Adrenal gland (tissue), 12 donors: Measurements from ENCODE around the gene PCNX4. TPM values are rescaled to one million over a fixed set of nuclear protein-coding genes. Genes with fewer than 3 reads are reported as not detected.

ENCODE experiments used
- DNase-seq, 7 donors: peaks; one replicate each; pipeline ENCODE4 v3.0.0-alpha.2; 2019 to 2020
- H3K27ac ChIP-seq, 5 donors: fragments of 200-600 bp; sonication (generic) in 4 of 5; 1 replicate in 3 of 5; 2 replicates in 2 of 5; pipeline versions ENCODE4 v1.5.1 to v1.8.0; 2016 to 2020; ENCODE audit warnings: mild to moderate bottlenecking in 1 of 5
- H3K27me3 ChIP-seq: fragments of 200-600 bp; 2 replicates; pipeline ENCODE4 v1.8.0; 2021
- H3K36me3 ChIP-seq, 2 donors: fragments of 200-600 bp; replicated peaks in 1 of 2; 1 replicate in 1 of 2; 2 replicates in 1 of 2; pipeline versions ENCODE4 v1.5.1 to v1.8.0; 2018 to 2022
- H3K4me1 ChIP-seq, 2 donors: fragments of 200-600 bp; replicated peaks in 1 of 2; 1 replicate in 1 of 2; 2 replicates in 1 of 2; pipeline versions ENCODE4 v1.5.1 to v1.8.0; 2018 to 2021
- H3K4me3 ChIP-seq, 4 donors: fragments of 200-600 bp; sonication (generic) in 3 of 4; one replicate each; pipeline ENCODE4 v1.5.1; 2016 to 2018
- H3K9me3 ChIP-seq, 3 donors: fragments of 200-600 bp; sonication (generic) in 1 of 3; replicated peaks in 1 of 3; 1 replicate in 2 of 3; 2 replicates in 1 of 3; pipeline versions ENCODE4 v1.5.1 to v1.8.0; 2016 to 2021
- CTCF ChIP-seq, 6 experiments: fragments of 450-650 bp in 4 of 6; fragments of 200-600 bp in 2 of 6; sonication (generic) in 1 of 6; IDR thresholded peaks; 1 replicate in 5 of 6; 2 replicates in 1 of 6; pipeline versions ENCODE4 v1.5.1 to v1.8.0; 2016 to 2021; ENCODE audit warnings: antibody characterized with exemption in 6 of 6, mild to moderate bottlenecking in 2 of 6, moderate library complexity in 1 of 6
- POLR2A ChIP-seq, 2 donors: fragments of 450-650 bp; IDR thresholded peaks; one replicate each; pipeline ENCODE4 v1.6.1; 2017; ENCODE audit warnings: antibody characterized with exemption in 2 of 2, mild to moderate bottlenecking in 2 of 2, moderate library complexity in 1 of 2
- WGBS, 4 donors: extraction: QIAGEN DNeasy Blood & Tissue Kit in 2 of 4; methylation state at CpG; one replicate each; pipeline versions ENCODE4 v1.1.5 to v1.1.7; 2013 to 2017; 5-methylcytosine and 5-hydroxymethylcytosine counted together
- intact Hi-C, 2 donors: fragments of 100-400 bp; cut with DNase I; formaldehyde crosslinking; loops; one replicate each; pipeline versions ENCODE4 v1.14.1 to v1.15.0; 2022 to 2023
- polyA plus RNA-seq, 3 donors: library from polyadenylated mRNA; stranded (reverse); fragments of 200-250 nt in 2 of 3; fragments of 350-450 nt in 1 of 3; fragmentation: Illumina TruSeq in 1 of 3; extraction: RNeasy Lipid Tissue Mini Kit (QIAGEN cat#74804) in 1 of 3; gene quantifications; one replicate each; pipeline ENCODE4 v1.2.3, GENCODE V29; 2013 to 2014
- total RNA-seq, 9 donors: library from RNA; depleted of rRNA in 4 of 9; stranded (reverse); fragments of >200 nt in 4 of 9; fragments of 120-200 nt in 1 of 9; fragmentation: NEBNext Ultra II Directional in 1 of 9; extraction: Animal tissue kit (Norgen Biotek cat#: 25700) in 1 of 9; gene quantifications; one replicate each; pipeline versions ENCODE4 v1.1.0 to v1.2.4, GENCODE V29; 2013 to 2023
- donor health status: healthy with polysubstance abuse.
- donor health status: Bipolar disorder and iron deficiency.
- donor health status: DM: yes; HTN: yes; CAD: no.
- donor health status: DM: no; HTN: no; CAD: no.
- donor health status: DM: no; HTN: no; CAD: no.
- donor health status: DM: yes; HTN: yes; CAD: no.

PCNX4 gene
- total and polyA plus RNA-seq, 12 donors, result 24.9 to 204 (median 58.1) TPM

GRCh38 chr14:60195179-60195810, 103.6 kb downstream of the PCNX4 start:
- Histone ChIP-seq H3K27ac (no peak overlapping the region), H3K36me3 (no peaks in the 10 kb centered on the region), H3K4me1 (no peaks in the 10 kb centered on the region), H3K9me3 (no peaks in the 10 kb centered on the region), H3K27me3 (no peaks in the 10 kb centered on the region), H3K4me3 (no peak overlapping the region)
- DNase-seq, result no peak
- TF ChIP-seq CTCF (IDR thresholded peaks at IDR 0.05) (no peak), POLR2A (IDR thresholded peaks at IDR 0.05) (no peak)
- intact Hi-C loops, result no loop called here
- 86 to 94% (median 90%) methylated on average over 5 of the region's 5 CpGs for WGBS, 4 donors

- 43 to 52% (median 50%) methylated on average over 2 of the region's 2 CpGs for WGBS, 4 donors
- Histone ChIP-seq H3K4me1 (no peaks in the 10 kb centered on the region), H3K36me3 (no peaks in the 10 kb centered on the region), H3K4me3 (no peak overlapping the region), H3K27ac (no peak overlapping the region), H3K9me3 (no peaks in the 10 kb centered on the region), H3K27me3 (no peaks in the 10 kb centered on the region)
- TF ChIP-seq CTCF (IDR thresholded peaks at IDR 0.05) (no peak), POLR2A (IDR thresholded peaks at IDR 0.05) (no peak)
- intact Hi-C loops, result no loop called here
- DNase-seq, result no peak
Measured at GRCh38 chr14:60196291-60196690, 104.6 kb downstream of the PCNX4 start.

DNA sequence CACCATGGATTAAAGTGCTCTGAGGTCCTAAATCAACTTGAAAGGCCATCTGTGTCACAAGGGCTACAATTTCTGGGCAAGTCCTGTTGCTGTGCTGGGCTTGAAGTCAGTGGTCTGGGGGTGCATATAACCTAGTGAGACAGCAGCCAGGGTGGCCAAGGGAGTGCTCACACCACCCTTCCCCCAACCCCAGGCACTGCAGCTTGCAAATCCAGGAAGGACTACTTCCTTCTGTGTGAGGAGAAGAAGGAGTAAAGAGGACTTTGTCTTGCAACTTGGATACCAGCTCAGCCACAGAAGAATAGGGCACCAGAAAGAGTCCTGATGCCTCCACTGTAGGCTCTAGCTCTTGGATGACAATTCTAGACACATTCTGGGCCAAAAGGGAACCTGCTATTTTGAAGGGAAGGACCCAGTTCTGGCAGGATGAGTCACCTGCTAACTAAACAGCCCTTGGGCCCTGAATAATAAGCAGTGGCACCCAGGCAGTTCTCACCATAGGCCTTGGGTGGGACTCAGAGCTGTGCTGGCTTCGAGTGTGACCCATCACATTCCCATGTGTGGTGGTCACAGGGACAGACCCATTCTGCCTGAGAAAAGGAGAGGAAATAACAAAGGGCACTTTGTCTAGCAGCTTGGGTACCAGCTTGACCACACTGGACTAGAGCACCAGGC, 106.0 kb downstream of the PCNX4 start:
- no peaks in the 10 kb centered on the region for H3K9me3 ChIP-seq
- no peaks in the 10 kb centered on the region for H3K27me3 ChIP-seq
- TF ChIP-seq POLR2A (IDR thresholded peaks at IDR 0.05), result no peak
- TF ChIP-seq CTCF (IDR thresholded peaks at IDR 0.05), result no peak
- H3K4me1 ChIP-seq, result no peaks in the 10 kb centered on the region
- H3K36me3 ChIP-seq, result no peaks in the 10 kb centered on the region
- no peak overlapping the region for H3K27ac ChIP-seq
- intact Hi-C loops, result no loop called here
- DNase-seq, result no peak
- no peak overlapping the region for H3K4me3 ChIP-seq
- 70 to 82% (median 71%) methylated on average over 1 of the region's 1 CpG; no CpG with 5 or more reads in 1 of the 4 donors for WGBS, 4 donors

GRCh38 chr14:60199321-60199720, 107.6 kb downstream of the PCNX4 start:
- DNase-seq, result no peak
- no peak overlapping the region for H3K27ac ChIP-seq
- TF ChIP-seq CTCF (IDR thresholded peaks at IDR 0.05) (no peak), POLR2A (IDR thresholded peaks at IDR 0.05) (no peak)
- intact Hi-C loops, result no loop called here
- no peaks in the 10 kb centered on the region for H3K36me3 ChIP-seq
- no peaks in the 10 kb centered on the region for H3K9me3 ChIP-seq
- H3K27me3 ChIP-seq, result no peaks in the 10 kb centered on the region
- no peak overlapping the region for H3K4me3 ChIP-seq
- no peaks in the 10 kb centered on the region for H3K4me1 ChIP-seq
